Measurements from ENCODE around the gene GAD1. TPM values are rescaled to one million over a fixed set of nuclear protein-coding genes. Genes with fewer than 3 reads are reported as not detected.
A peak's percentile ranks its signal among the peaks of the same experiment; 100 is the strongest.

Gene GAD1
- total RNA-seq, 4 donors from 2014 or later: not detected

DNA sequence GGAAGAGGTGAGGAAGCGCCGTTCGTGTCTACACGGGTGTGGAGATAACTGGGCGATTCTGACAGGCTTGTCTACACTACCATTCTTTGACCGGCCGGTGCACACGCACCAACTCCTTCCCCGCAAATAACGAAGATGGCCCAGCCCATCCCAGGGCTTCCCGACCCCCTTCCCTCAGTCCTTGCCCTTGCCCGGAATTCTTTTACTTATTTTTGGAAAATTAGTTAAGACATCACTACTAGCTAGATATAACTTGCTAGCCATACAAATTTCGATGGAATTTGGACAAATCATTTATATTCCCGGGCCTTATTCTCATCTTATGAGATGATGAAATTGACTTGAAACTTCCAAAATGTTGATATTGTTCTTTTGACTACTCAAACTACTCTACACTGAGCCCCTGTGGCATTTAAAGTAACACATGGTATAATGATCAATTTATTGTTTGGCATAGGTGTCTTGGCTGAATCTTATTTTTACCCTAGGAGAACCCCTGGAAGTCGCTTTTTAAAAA, 45.2 kb upstream of the GAD1 start:
- Histone ChIP-seq H3K27me3 (peaks cover 15% of the 10 kb centered on the region), H3K9me3 (no peaks in the 10 kb centered on the region), H3K36me3 (no peaks in the 10 kb centered on the region), H3K27ac (peak overlapping the region; percentile 65 to 78 (median 72)), H3K4me3 (peak overlapping the region; percentile 49 to 76 (median 68)), H3K4me1 (peaks cover 0 to 18% (median 0%) of the 10 kb centered on the region in 4 donors)
- no peak for TF ChIP-seq EP300 (IDR thresholded peaks at IDR 0.05; ENCODE audit: low read depth)
- no peak for TF ChIP-seq POLR2A (IDR thresholded peaks at IDR 0.05)
- TF ChIP-seq, protein P1, sequence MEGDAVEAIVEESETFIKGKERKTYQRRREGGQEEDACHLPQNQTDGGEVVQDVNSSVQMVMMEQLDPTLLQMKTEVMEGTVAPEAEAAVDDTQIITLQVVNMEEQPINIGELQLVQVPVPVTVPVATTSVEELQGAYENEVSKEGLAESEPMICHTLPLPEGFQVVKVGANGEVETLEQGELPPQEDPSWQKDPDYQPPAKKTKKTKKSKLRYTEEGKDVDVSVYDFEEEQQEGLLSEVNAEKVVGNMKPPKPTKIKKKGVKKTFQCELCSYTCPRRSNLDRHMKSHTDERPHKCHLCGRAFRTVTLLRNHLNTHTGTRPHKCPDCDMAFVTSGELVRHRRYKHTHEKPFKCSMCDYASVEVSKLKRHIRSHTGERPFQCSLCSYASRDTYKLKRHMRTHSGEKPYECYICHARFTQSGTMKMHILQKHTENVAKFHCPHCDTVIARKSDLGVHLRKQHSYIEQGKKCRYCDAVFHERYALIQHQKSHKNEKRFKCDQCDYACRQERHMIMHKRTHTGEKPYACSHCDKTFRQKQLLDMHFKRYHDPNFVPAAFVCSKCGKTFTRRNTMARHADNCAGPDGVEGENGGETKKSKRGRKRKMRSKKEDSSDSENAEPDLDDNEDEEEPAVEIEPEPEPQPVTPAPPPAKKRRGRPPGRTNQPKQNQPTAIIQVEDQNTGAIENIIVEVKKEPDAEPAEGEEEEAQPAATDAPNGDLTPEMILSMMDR (IDR thresholded peaks at IDR 0.05): no peak
- no peak for TF ChIP-seq POLR2AphosphoS5 (IDR thresholded peaks at IDR 0.05)
- no peak for DNase-seq
- 10 to 38% methylated on average over 4 to 15 of the region's 15 CpGs for WGBS, 2 donors (ENCODE audit: low coverage in 1 of 2)
- intact Hi-C loops (cut with DNase I; ENCODE audit: low total_unique reads) (no loop called here), in situ Hi-C loops (cut with MboI; ENCODE audit: low pct_ligation_motif_present in 1 of 4, low pct_unique_long_range_greater_than_20kb in 1 of 4, low sequenced_read_pairs in 3 of 4) (no loop called here)

DNA sequence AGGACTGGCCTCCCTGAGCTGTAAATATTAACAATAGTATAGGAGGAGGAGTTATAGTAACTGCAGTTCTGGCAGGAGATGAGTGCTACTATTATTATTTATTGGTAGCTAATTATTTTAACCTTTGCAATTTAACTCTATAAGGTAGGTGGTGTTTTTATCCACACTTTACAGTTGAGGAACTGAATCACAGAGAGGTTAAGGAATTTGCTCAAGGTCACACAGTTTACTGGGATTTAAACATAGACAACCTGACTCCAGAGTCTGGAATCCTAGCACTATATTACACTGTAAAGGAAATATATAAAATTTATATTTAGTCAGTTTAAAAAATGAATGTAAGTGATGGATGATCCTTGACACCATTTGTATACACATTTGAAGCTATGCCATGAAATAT, 44.4 kb upstream of the GAD1 start:
- no peak overlapping the region for H3K27ac ChIP-seq
- DNase-seq: no peak
- H3K9me3 ChIP-seq: no peaks in the 10 kb centered on the region
- in situ Hi-C loops (cut with MboI; ENCODE audit: low pct_ligation_motif_present in 1 of 4, low pct_unique_long_range_greater_than_20kb in 1 of 4, low sequenced_read_pairs in 3 of 4) (no loop called here), intact Hi-C loops (cut with DNase I; ENCODE audit: low total_unique reads) (no loop called here)
- H3K36me3 ChIP-seq: no peaks in the 10 kb centered on the region
- TF ChIP-seq EP300 (IDR thresholded peaks at IDR 0.05; ENCODE audit: low read depth) (no peak), POLR2A (IDR thresholded peaks at IDR 0.05) (no peak), POLR2AphosphoS5 (IDR thresholded peaks at IDR 0.05) (no peak)
- TF ChIP-seq, protein P1 (IDR thresholded peaks at IDR 0.05): no peak
- peaks cover 15% of the 10 kb centered on the region for H3K27me3 ChIP-seq
- no peak overlapping the region for H3K4me3 ChIP-seq
- peaks cover 0 to 18% (median 0%) of the 10 kb centered on the region in 4 donors for H3K4me1 ChIP-seq

DNA sequence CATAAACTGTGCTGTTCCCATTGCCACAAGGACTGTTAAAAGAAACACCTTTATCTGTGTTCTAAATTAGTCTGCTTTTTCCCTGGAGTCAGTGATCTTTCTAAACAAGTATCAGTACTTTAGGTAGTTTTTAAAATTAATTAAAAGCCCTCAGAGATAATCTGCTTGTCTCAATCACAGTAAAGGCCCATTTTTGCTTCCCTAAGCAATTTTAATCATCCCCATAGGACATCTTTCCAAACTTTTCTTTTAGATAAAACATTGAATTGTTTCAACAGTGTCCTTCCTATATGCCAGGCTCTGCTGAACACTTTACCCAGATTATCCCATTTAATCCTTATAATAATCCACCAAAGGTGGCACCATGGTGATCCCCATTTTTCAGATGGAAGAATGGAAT, 42.6 kb upstream of the GAD1 start:
- intact Hi-C loops (cut with DNase I; ENCODE audit: low total_unique reads): no loop called here
- Histone ChIP-seq H3K9me3 (no peaks in the 10 kb centered on the region), H3K4me3 (no peak overlapping the region), H3K27me3 (peaks cover 15% of the 10 kb centered on the region), H3K36me3 (no peaks in the 10 kb centered on the region), H3K27ac (no peak overlapping the region), H3K4me1 (peaks cover 0 to 18% (median 0%) of the 10 kb centered on the region in 4 donors)
- DNase-seq: no peak
- no peak for TF ChIP-seq EP300 (IDR thresholded peaks at IDR 0.05; ENCODE audit: low read depth)
- TF ChIP-seq POLR2A (IDR thresholded peaks at IDR 0.05): no peak
- TF ChIP-seq, protein P1 (IDR thresholded peaks at IDR 0.05): no peak
- no peak for TF ChIP-seq POLR2AphosphoS5 (IDR thresholded peaks at IDR 0.05)
- in situ Hi-C loops (cut with MboI; ENCODE audit: low pct_ligation_motif_present in 1 of 4, low pct_unique_long_range_greater_than_20kb in 1 of 4, low sequenced_read_pairs in 3 of 4): no loop called here

DNA sequence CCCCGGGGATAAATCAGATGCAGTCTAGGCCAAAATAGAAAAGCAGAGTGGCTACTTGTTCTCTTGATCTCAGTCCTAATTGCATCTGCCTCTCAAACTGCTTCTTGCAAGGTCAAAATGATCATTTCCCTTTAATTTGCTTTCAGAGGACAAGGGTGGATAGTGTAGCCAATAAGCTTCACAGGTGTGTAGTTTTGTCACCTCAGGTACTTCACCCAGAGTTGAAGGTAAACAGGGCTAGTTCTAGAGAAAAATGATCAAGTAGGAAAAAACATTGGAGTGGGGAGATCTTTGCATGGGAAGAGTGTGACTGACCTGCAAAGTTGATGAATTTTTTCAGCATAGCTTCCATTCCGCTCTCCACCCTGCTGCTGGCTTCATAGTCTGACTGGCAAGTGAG, 37.8 kb upstream of the GAD1 start:
- no peak for DNase-seq
- no peak overlapping the region for H3K27ac ChIP-seq
- no peak overlapping the region for H3K4me3 ChIP-seq
- no peak for TF ChIP-seq POLR2AphosphoS5 (IDR thresholded peaks at IDR 0.05)
- no peak for TF ChIP-seq EP300 (IDR thresholded peaks at IDR 0.05; ENCODE audit: low read depth)
- TF ChIP-seq POLR2A (IDR thresholded peaks at IDR 0.05): no peak
- TF ChIP-seq, protein P1 (IDR thresholded peaks at IDR 0.05): no peak
- H3K9me3 ChIP-seq: no peaks in the 10 kb centered on the region
- intact Hi-C loops (cut with DNase I; ENCODE audit: low total_unique reads): no loop called here
- no peaks in the 10 kb centered on the region for H3K4me1 ChIP-seq
- no peaks in the 10 kb centered on the region for H3K27me3 ChIP-seq
- H3K36me3 ChIP-seq: no peaks in the 10 kb centered on the region
- 45 to 57% methylated on average over 1 to 2 of the region's 2 CpGs for WGBS, 2 donors (ENCODE audit: low coverage in 1 of 2)
- in situ Hi-C loops (cut with MboI; ENCODE audit: low pct_ligation_motif_present in 1 of 4, low pct_unique_long_range_greater_than_20kb in 1 of 4, low sequenced_read_pairs in 3 of 4): no loop called here

All from transverse colon (tissue), 4 donors.